GM12878 (cell line): ENCODE data around the gene MCEMP1. TPM values are rescaled to one million over a fixed set of nuclear protein-coding genes. Genes with fewer than 3 reads are reported as not detected.

Experiments
- ATAC-seq: fragments of 200-7000 bp; cut with Tn5 transposase; 3 replicates; pipeline ENCODE4 v1.9.1; 2020; ENCODE audit warnings: mild to moderate bottlenecking, moderate library complexity
- BruUV-seq: library from RNA; stranded (reverse); fragments of 400-500 nt; replicated peaks from 2 replicates; lab custom pipeline; 2021; lab: Mats Ljungman, UMichigan
- CTCF ChIA-PET: fragments of 300-600 bp; sonication (Branson Sonifier 250); formaldehyde crosslinking; extraction: SDS; loops from one replicate; lab custom pipeline; 2021; ENCODE audit warnings: inconsistent platforms; lab: Yijun Ruan, JAX
- POLR2A ChIA-PET: fragments of 350-600 bp; formaldehyde crosslinking; extraction: SDS; loops from one replicate; lab custom pipeline; 2021; ENCODE audit warnings: inconsistent platforms; lab: Charles Lee
- RAD21 ChIA-PET: fragments of 300-600 bp; sonication (Branson Sonifier 250); formaldehyde crosslinking; loops from one replicate; lab custom pipeline; 2023; ENCODE audit warnings: antibody characterized with exemption; ENCODE audit not compliant: unreplicated experiment; lab: Charles Lee
- SMC1A ChIA-PET: fragments of 300-600 bp; sonication (Branson Sonifier 250); formaldehyde crosslinking; loops from one replicate; lab custom pipeline; 2023; ENCODE audit not compliant: unreplicated experiment, uncharacterized antibody; lab: Charles Lee
- DNase-seq: peaks from one replicate; pipeline ENCODE4 v3.0.0-alpha.2; 2011; ENCODE audit warnings: low read depth, low spot score
- FAIRE-seq: peaks from 3 replicates; lab custom pipeline; 2011; peaks lifted over from hg19 to GRCh38; lab: Jason Lieb, UNC
- H2AFZ ChIP-seq: 2 replicates; pipeline ENCODE4 v1.6.0; 2011; ENCODE audit warnings: low read depth, low read length, control low read depth; ENCODE audit not compliant: control insufficient read depth
- H3K27ac ChIP-seq: 2 replicates; pipeline ENCODE4 v1.5.1; 2011; ENCODE audit warnings: control low read depth; ENCODE audit not compliant: control insufficient read depth, insufficient read depth
- H3K27me3 ChIP-seq, 2 experiments: replicated peaks in 1 of 2; 2 replicates each; pipeline versions ENCODE4 v1.6.0 to v1.6.1; 2011; ENCODE audit warnings: low read length in 1 of 2; ENCODE audit not compliant: control insufficient read depth in 2 of 2, insufficient read depth in 2 of 2
- H3K36me3 ChIP-seq, 2 experiments: 2 replicates each; pipeline ENCODE4 v1.5.1; 2011; ENCODE audit warnings: low read length in 1 of 2; ENCODE audit not compliant: control insufficient read depth in 2 of 2, insufficient read depth in 2 of 2
- H3K4me1 ChIP-seq: 2 replicates; pipeline ENCODE4 v1.6.1; 2011; ENCODE audit warnings: mild to moderate bottlenecking, low read length, moderate library complexity, mixed read lengths; ENCODE audit not compliant: control insufficient read depth, insufficient read depth
- H3K4me2 ChIP-seq: 2 replicates; pipeline ENCODE4 v1.6.0; 2011; ENCODE audit warnings: control low read depth; ENCODE audit not compliant: control insufficient read depth, insufficient read depth
- H3K4me3 ChIP-seq: fragments of 200-600 bp; sonication (generic); 2 replicates; pipeline ENCODE4 v1.5.1; 2016
- H3K79me2 ChIP-seq: 2 replicates; pipeline ENCODE4 v1.6.0; 2011; ENCODE audit warnings: low read length; ENCODE audit not compliant: control insufficient read depth, insufficient read depth
- H3K9ac ChIP-seq: 2 replicates; pipeline ENCODE4 v1.8.0; 2011; ENCODE audit warnings: low read length, control low read depth, mixed read lengths; ENCODE audit not compliant: control insufficient read depth, insufficient read depth
- H3K9me3 ChIP-seq: replicated peaks from 3 replicates; pipeline ENCODE4 v1.5.1; 2011; ENCODE audit warnings: mild to moderate bottlenecking, low read length; ENCODE audit not compliant: control insufficient read depth, insufficient read depth
- H4K20me1 ChIP-seq: 2 replicates; pipeline ENCODE4 v1.6.0; 2011; ENCODE audit not compliant: control insufficient read depth, insufficient read depth
- BHLHE40 ChIP-seq, 2 experiments: fragments of 450-650 bp in 1 of 2; IDR thresholded peaks; 2 replicates each; pipeline ENCODE4 v1.6.1; 2011 to 2017; ENCODE audit warnings: low read depth in 2 of 2, borderline replicate concordance in 1 of 2, improper control_type of control experiment in 1 of 2, low read length in 1 of 2, mild to moderate bottlenecking in 1 of 2
- CHD4 ChIP-seq: fragments of 200-600 bp; sonication (generic); IDR thresholded peaks from 2 replicates; pipeline ENCODE4 v1.6.1; 2016; ENCODE audit warnings: mild to moderate bottlenecking
- FOXK2 ChIP-seq: fragments of 450-650 bp; IDR thresholded peaks from 2 replicates; pipeline ENCODE4 v1.6.1; 2017; ENCODE audit warnings: mild to moderate bottlenecking, moderate library complexity
- KDM1A ChIP-seq: fragments of 200-600 bp; sonication (generic); IDR thresholded peaks from 2 replicates; pipeline ENCODE4 v1.6.1; 2016; ENCODE audit warnings: borderline replicate concordance
- MEF2A ChIP-seq: IDR thresholded peaks from 2 replicates; pipeline ENCODE4 v1.6.1; 2011; ENCODE audit warnings: low read depth, mild to moderate bottlenecking, low read length, moderate library complexity; ENCODE audit not compliant: insufficient read depth
- MTA2 ChIP-seq: fragments of 450-650 bp; IDR thresholded peaks from 2 replicates; pipeline ENCODE4 v1.6.1; 2016; ENCODE audit warnings: low read depth, mild to moderate bottlenecking, moderate library complexity
- SMARCA5 ChIP-seq: fragments of 450-650 bp; IDR thresholded peaks from 2 replicates; pipeline ENCODE4 v1.6.1; 2017; ENCODE audit warnings: mild to moderate bottlenecking
- SMC3 ChIP-seq: IDR thresholded peaks from 2 replicates; pipeline ENCODE4 v1.6.1; 2011; ENCODE audit warnings: low read length, improper control_type of control experiment, borderline replicate concordance
- TARDBP ChIP-seq: IDR thresholded peaks from 2 replicates; pipeline ENCODE4 v1.6.1; 2016; ENCODE audit warnings: borderline replicate concordance
- ZNF217 ChIP-seq: fragments of 450-650 bp; IDR thresholded peaks from 2 replicates; pipeline ENCODE4 v1.6.1; 2017; ENCODE audit warnings: antibody characterized with exemption, mild to moderate bottlenecking
- ZNF687 ChIP-seq: fragments of 450-650 bp; IDR thresholded peaks from 2 replicates; pipeline ENCODE4 v1.6.1; 2017; ENCODE audit warnings: mild to moderate bottlenecking, moderate library complexity
- WGBS: methylation state at CpG from one replicate; pipeline ENCODE4 v1.1.6; 2016; ENCODE audit warnings: low lambda C conversion rate; ENCODE audit not compliant: insufficient replicate concordance, insufficient coverage; ENCODE audit errors: missing lambda C conversion rate; 5-methylcytosine and 5-hydroxymethylcytosine counted together
- in situ Hi-C: fragments of 300-500 bp; cut with MboI; formaldehyde crosslinking; loops from 9 replicates; pipeline ENCODE4 v1.14.3; 2018; ENCODE audit warnings: mixed read lengths
- intact Hi-C: fragments of 100-400 bp; cut with micrococcal nuclease; formaldehyde crosslinking; loops from one replicate; pipeline ENCODE4 v1.14.2; 2022; ENCODE audit not compliant: unreplicated experiment
- polyA plus RNA-seq, 11 experiments: library from polyadenylated mRNA; depleted of rRNA in 4 of 11; unstranded in 6 of 11; stranded (reverse) in 5 of 11; fragments of >200 nt; fragmentation: Nextera tagmentation in 4 of 11; fragmentation: Illumina TruSeq in 1 of 11; extraction: Ambion mirVana in 4 of 11; extraction: Trizol in 1 of 11; gene quantifications; 1 replicate in 1 of 11; 2 replicates in 10 of 11; pipeline versions ENCODE4 v1.2.1 to v1.2.3, GENCODE V29; 2011 to 2016; ENCODE audit warnings: inconsistent platforms in 2 of 11, missing spikeins in 2 of 11, low read depth in 1 of 11
- total RNA-seq, 4 experiments: library from RNA; depleted of rRNA in 3 of 4; stranded (reverse); fragments of >200 nt in 3 of 4; fragmentation: Illumina TruSeq in 1 of 4; extraction: Trizol in 1 of 4; gene quantifications; 2 replicates each; pipeline versions ENCODE4 v1.2.1 to v1.2.3, GENCODE V29; 2013 to 2021

The MCEMP1 gene
- total and polyA plus RNA-seq, 10 of the 15 experiments (the other 5 are each of a cell fraction or from before 2014, with no cell fraction given): 0.08 to 0.55 (median 0.26) TPM; not detected in 1

DNA sequence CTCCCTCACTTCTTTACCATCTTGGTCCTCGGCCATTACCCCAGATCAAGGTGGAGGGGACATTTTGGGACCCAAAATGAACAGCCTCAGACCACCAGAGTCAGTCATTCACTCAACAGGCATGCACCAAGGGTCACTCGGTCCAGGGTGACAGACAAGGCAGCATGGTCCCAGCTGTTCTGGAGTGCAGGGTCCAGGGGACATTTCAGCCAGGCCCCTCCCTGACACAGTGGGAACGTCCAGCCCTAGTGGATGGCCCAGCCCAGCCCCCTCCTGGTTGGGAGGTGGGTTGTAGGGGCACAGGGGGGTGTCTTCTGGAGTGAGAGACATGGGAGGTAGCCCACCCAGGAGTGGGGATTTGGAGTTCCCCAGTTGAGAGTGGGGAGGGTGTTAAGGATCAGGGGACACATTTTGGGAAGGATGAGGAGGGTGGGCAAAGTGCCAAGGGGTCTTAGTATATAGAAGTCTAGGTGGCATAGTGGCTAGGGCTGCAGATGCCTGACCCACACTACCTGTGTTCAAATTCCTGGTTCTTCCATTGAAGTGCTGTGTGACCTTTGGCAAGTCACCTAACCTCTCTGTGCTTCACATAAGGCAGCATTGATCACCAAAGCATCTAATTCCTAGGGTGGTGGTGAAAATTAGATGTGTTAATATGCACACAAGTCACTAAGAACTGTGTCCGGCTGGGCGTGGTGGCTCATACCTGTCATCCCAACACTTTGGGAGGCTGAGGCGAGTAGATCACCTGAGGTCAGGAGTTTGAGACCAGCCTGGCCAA, 27.6 kb downstream of the MCEMP1 start:
- intact Hi-C loops: loop anchor here (5.0 to 10.0 kb wide), 2 partner anchors 103 to 490 kb away; no protein-coding TSS in a partner anchor
- no peak overlapping the region for H3K4me3 ChIP-seq

More for the DNA sequence above, 27.6 kb downstream of the MCEMP1 start:
- BruUV-seq: no TSS peak
- Histone ChIP-seq H3K9ac (no peak overlapping the region), H3K9me3 (no peaks in the 10 kb centered on the region; the same call in 2 of the 3 replicates), H2AFZ (no peak overlapping the region), H3K79me2 (peaks cover 21% of the 10 kb centered on the region), H3K27me3 (no peaks in the 10 kb centered on the region), H3K4me2 (no peak overlapping the region; the same call in 1 of the 2 replicates), H3K4me1 (peaks cover 78% of the 10 kb centered on the region), H3K27ac (peak overlapping the region; percentile 99)
- 89% methylated on average over 6 of the region's 6 CpGs for WGBS
- SMC1A ChIA-PET: interaction anchor here (1.1 kb wide), 1 partner anchor 95 kb away, joined by 3 read pairs; no protein-coding TSS in a partner anchor
- FAIRE-seq: no peak
- no peak for ATAC-seq
- CTCF ChIA-PET: interaction anchor here (0.7 to 1.2 kb wide), 2 partner anchors 16 to 94 kb away, joined by 3 read pairs; no protein-coding TSS in a partner anchor
- POLR2A ChIA-PET: no interaction called here
- RAD21 ChIA-PET: interaction anchor here (2.4 kb wide), 1 partner anchor 18 kb away, joined by 7 read pairs; no protein-coding TSS in a partner anchor
- no peak for DNase-seq
- in situ Hi-C loops: loop anchor here (10.0 kb wide), 2 partner anchors 520 to 1180 kb away; no protein-coding TSS in a partner anchor
- TF ChIP-seq KDM1A (peak; percentile 35; the same call in 1 of the 2 replicates), SMARCA5 (peak; percentile 90), BHLHE40 (IDR thresholded peaks at IDR 0.05; ENCODE audit: borderline replicate concordance in 1 of 2, low read depth in 2 of 2, low read length in 1 of 2) (no peak), MTA2 (no peak), TARDBP (no peak), ZNF687 (no peak), FOXK2 (no peak), SMC3 (no peak), ZNF217 (peak; percentile 66), CHD4 (no peak), MEF2A (no peak)
- TF ChIP-seq, all 136 proteins: peak for 3
- Histone ChIP-seq H3K36me3 (no peaks in the 10 kb centered on the region), H4K20me1 (no peaks in the 10 kb centered on the region)
